CMK (cell line): ENCODE measurements around the gene SART1.
"Not testable (repeated sequence)": the region's sequence is repeated elsewhere in the genome, so short reads cannot be mapped to it uniquely, and the experiment has no call there.

Experiments
- DNase-seq: peaks from one replicate; pipeline ENCODE4 v3.0.0-alpha.2; 2010; ENCODE audit warnings: low read depth

SART1 gene

GRCh38 chr11:66020212-66020611, 58.7 kb downstream of the SART1 start:
- DNase-seq = no peak

GRCh38 chr11:66020618-66021357, 59.3 kb downstream of the SART1 start:
- peak; percentile 74 for DNase-seq

GRCh38 chr11:66022401-66023185, 61.1 kb downstream of the SART1 start:
- no peak for DNase-seq

GRCh38 chr11:66023186-66023440, 61.6 kb downstream of the SART1 start:
- DNase-seq = not testable (repeated sequence)

- DNase-seq = no peak
Observed at GRCh38 chr11:66026017-66026529, 64.5 kb downstream of the SART1 start, which contains the start of gene CATSPER1. Gene CATSPER1 (minus strand): TSS chr11:66026479. CDS start chr11:66026379, 100 bp downstream.
